SK-N-MC (cell line): ENCODE data around the gene PIK3R4.
A peak's percentile ranks its signal among the peaks of the same experiment; 100 is the strongest.

Experiments used
- DNase-seq: peaks from one replicate; pipeline ENCODE4 v3.0.0-alpha.2; 2011; ENCODE audit warnings: low read depth, low spot score
- H3K27ac ChIP-seq: fragments of 200-600 bp; sonication (generic); 2 replicates; pipeline ENCODE4 v1.5.1; 2016; ENCODE audit warnings: mixed run types
- H3K36me3 ChIP-seq: fragments of 200-600 bp; sonication (generic); 2 replicates; pipeline ENCODE4 v1.6.1; 2017; ENCODE audit warnings: antibody characterized with exemption, low read length, mixed read lengths; ENCODE audit not compliant: insufficient read depth
- H3K4me3 ChIP-seq: fragments of 200-600 bp; sonication (generic); 2 replicates; pipeline ENCODE4 v1.5.1; 2016
- H3K9ac ChIP-seq: fragments of 200-600 bp; sonication (generic); 2 replicates; pipeline ENCODE4 v1.8.0; 2017; ENCODE audit warnings: mixed run types, mixed read lengths; ENCODE audit not compliant: insufficient read length
- H3K9me3 ChIP-seq: fragments of 200-600 bp; sonication (generic); 2 replicates; pipeline ENCODE4 v1.6.1; 2017; ENCODE audit warnings: low read depth, mild to moderate bottlenecking, antibody characterized with exemption, low read length, moderate library complexity, mixed read lengths
- EZH2 ChIP-seq: fragments of 200-600 bp; sonication (generic); IDR thresholded peaks from one replicate; pipeline ENCODE4 v1.6.1; 2017; ENCODE audit warnings: antibody characterized with exemption
- FOXP2 ChIP-seq: optimal IDR thresholded peaks from 2 replicates; pipeline ENCODE3; 2011; ENCODE audit warnings: mild to moderate bottlenecking, moderate library complexity; ENCODE audit not compliant: insufficient read depth; ENCODE audit errors: extremely low read length, control extremely low read depth
- POLR2AphosphoS5 ChIP-seq: IDR thresholded peaks from 2 replicates; pipeline ENCODE4 v1.6.1; 2012; ENCODE audit warnings: mild to moderate bottlenecking, low read depth, low read length, borderline replicate concordance

The PIK3R4 gene

DNA sequence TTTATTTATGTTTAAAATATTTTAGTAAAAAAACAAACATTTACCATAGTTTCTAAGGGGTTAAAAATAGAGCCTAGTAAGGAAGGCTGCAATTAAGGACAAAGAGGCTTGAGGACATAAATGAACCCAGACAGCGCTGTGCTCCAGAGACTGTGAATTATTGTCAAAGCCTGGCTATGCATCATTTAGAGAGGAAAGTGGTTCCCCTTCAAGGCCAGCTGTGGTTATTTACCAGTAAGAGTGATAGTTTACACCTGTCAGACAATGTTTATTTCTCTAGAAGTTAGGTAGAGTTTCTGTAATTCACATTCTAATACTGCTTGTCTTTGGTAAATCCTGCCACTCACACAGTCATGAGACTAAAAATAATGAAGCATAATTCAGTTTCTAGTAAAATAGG lies 32.4 kb upstream of the PIK3R4 start:
- no peak overlapping the region for H3K4me3 ChIP-seq
- no peak for DNase-seq
- no peaks in the 10 kb centered on the region for H3K9me3 ChIP-seq
- no peak overlapping the region for H3K27ac ChIP-seq
- H3K9ac ChIP-seq = no peak overlapping the region
- H3K36me3 ChIP-seq = no peaks in the 10 kb centered on the region
- TF ChIP-seq POLR2AphosphoS5 (no peak), FOXP2 (no peak), EZH2 (no peak)

DNA sequence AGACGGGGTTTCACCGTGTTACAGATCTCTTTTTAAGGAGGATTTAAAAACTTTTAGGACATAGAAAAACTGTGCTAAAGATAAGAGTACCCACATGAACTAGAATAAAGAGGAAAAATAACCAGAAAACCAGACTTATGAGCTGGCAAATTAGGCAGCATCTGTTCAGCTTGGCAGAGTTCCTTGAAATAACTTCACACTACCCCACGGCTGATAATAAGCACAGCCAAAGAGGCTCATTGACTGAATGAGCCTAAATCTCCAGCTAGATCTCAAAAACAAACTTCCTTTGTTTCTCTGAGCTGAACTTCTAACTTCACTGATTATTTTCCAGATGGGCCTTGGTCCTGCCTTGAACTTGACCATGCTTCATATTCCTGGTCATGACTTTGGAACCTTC lies 26.7 kb upstream of the PIK3R4 start:
- H3K36me3 ChIP-seq = no peaks in the 10 kb centered on the region
- H3K9me3 ChIP-seq = no peaks in the 10 kb centered on the region
- TF ChIP-seq POLR2AphosphoS5 (no peak), EZH2 (no peak), FOXP2 (no peak)
- DNase-seq = no peak
- no peak overlapping the region for H3K27ac ChIP-seq
- no peak overlapping the region for H3K4me3 ChIP-seq
- H3K9ac ChIP-seq = no peak overlapping the region

DNA sequence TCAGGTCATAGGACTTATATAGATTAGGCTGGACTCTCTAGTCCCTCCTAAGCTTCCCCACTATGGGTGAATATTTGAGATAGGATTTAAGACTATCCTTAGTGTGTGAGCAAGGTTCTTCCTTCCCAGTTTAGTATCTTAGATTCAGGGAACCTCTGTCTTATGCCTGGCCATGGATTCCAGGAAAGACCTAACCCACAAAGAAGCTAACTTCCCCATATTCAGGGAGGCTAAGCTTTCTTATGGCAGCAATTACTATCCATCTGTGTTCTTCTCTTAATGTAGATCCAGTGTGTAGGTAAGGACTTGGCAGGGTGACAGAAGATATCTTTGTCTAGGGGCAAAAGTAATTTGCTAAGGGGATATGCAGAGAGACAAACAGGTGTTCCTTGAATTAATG lies 25.5 kb upstream of the PIK3R4 start:
- no peak for TF ChIP-seq FOXP2
- no peak for TF ChIP-seq EZH2
- TF ChIP-seq POLR2AphosphoS5 = no peak
- no peaks in the 10 kb centered on the region for H3K36me3 ChIP-seq
- H3K9me3 ChIP-seq = no peaks in the 10 kb centered on the region
- no peak overlapping the region for H3K9ac ChIP-seq
- no peak overlapping the region for H3K27ac ChIP-seq
- no peak overlapping the region for H3K4me3 ChIP-seq
- no peak for DNase-seq

DNA sequence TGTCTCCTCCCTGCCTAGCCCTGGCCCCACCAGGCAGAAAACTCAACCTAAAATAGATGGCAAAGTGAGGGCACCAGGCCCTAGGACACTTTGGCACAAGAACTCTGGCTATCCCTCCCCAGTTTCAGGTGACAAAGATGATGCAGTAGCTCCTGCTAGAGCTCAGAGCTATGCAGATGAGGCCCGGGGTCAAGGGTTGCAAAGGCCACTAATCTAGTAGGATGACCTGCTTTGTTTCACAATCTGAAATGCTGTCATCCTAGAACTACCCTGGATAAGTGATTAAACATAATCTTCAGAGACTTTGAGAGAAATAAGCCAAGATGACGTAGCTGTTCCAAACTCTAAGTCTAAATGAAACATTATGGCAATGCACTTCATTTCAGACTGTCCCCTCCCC lies 24.0 kb upstream of the PIK3R4 start:
- H3K36me3 ChIP-seq = no peaks in the 10 kb centered on the region
- H3K9me3 ChIP-seq = no peaks in the 10 kb centered on the region
- H3K9ac ChIP-seq = no peak overlapping the region
- DNase-seq = no peak
- no peak for TF ChIP-seq FOXP2
- TF ChIP-seq POLR2AphosphoS5 = no peak
- no peak for TF ChIP-seq EZH2
- H3K4me3 ChIP-seq = no peak overlapping the region
- no peak overlapping the region for H3K27ac ChIP-seq

DNA sequence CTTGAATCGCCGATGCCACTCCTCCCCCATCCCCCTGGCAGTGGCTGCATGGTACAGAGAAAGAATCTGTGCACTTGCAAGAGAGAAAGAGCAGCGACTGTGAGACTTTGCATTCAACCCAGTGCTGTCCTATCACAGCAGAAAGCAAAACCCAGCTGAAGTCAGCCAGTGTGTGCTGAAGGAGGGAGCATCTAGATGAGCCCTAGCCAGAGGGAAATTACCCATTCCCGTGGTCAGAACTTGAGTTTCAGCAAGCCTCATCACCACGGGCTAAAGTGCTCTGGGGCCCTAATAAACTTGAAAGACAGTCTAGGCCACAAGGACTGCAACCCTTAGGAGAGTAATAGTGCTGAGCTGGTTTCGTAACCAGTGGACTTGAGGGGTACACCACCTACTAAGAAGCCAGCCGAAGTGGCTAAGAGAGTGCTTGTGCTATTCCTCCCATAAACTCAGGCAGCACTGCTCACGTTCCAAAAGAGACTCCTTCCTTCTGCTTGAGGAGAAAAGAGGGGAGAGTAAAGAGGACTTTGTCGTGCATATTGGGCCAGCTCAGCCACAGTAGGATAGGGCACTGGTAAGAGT lies 15.2 kb upstream of the PIK3R4 start:
- Histone ChIP-seq H3K36me3 (no peaks in the 10 kb centered on the region), H3K4me3 (no peak overlapping the region), H3K9ac (no peak overlapping the region), H3K27ac (no peak overlapping the region), H3K9me3 (no peaks in the 10 kb centered on the region)
- TF ChIP-seq FOXP2 (no peak), POLR2AphosphoS5 (no peak), EZH2 (no peak)
- DNase-seq = no peak

DNA sequence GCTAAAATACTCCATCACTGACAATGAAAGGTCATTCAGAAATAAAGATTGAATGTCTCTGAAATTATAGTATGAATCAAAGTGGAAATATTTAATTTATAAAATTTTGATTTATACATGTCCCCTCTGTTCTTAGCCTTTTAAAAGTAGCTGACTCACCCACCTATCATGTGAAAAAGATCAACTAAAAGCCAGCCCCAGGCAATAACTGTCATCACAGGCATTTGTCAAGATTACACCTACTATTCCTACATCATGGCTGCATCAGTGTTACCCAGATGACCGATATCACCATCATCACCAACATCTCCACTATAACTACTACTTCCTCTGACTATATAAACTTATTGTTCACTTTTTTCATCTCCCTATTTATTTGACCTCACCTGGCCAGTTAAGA lies 14.3 kb upstream of the PIK3R4 start:
- Histone ChIP-seq H3K27ac (no peak overlapping the region), H3K36me3 (no peaks in the 10 kb centered on the region), H3K9me3 (no peaks in the 10 kb centered on the region), H3K9ac (no peak overlapping the region), H3K4me3 (no peak overlapping the region)
- TF ChIP-seq POLR2AphosphoS5 (no peak), FOXP2 (no peak), EZH2 (no peak)
- DNase-seq = no peak

DNA sequence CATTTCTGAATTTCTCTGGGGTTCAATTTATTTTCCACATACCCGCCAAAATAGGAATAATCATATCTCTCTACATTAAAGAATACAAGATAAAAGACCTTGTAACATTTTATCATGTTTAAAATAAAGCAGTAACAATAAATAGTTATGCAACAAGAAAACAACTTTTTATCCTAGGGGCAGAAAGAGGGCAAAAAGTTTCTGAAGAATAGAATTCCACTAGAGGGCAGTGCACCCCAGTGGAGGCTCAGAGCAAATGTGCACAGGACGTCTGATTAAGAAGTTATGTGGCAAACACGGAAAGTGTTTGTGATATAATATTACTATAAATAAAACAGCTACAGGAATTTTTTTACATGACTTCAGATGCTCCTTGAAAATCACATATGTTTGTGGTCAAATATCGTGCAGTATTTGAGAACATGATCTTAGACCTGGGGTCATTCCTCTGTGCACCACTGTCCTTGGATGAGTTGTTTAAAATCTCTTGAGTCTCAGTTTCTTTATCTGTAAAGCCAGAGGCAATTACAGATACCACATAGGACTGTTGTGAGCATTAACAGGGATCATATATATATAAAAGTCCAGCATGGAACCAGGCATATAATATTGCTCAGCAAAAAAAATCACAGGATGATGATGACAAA lies 13.2 kb upstream of the PIK3R4 start:
- DNase-seq = peak; percentile 78
- Histone ChIP-seq H3K36me3 (no peaks in the 10 kb centered on the region), H3K9ac (no peak overlapping the region), H3K27ac (peak overlapping the region; percentile 77), H3K9me3 (no peaks in the 10 kb centered on the region), H3K4me3 (peak overlapping the region; percentile 25)
- TF ChIP-seq FOXP2 (no peak), EZH2 (no peak), POLR2AphosphoS5 (no peak)

DNA sequence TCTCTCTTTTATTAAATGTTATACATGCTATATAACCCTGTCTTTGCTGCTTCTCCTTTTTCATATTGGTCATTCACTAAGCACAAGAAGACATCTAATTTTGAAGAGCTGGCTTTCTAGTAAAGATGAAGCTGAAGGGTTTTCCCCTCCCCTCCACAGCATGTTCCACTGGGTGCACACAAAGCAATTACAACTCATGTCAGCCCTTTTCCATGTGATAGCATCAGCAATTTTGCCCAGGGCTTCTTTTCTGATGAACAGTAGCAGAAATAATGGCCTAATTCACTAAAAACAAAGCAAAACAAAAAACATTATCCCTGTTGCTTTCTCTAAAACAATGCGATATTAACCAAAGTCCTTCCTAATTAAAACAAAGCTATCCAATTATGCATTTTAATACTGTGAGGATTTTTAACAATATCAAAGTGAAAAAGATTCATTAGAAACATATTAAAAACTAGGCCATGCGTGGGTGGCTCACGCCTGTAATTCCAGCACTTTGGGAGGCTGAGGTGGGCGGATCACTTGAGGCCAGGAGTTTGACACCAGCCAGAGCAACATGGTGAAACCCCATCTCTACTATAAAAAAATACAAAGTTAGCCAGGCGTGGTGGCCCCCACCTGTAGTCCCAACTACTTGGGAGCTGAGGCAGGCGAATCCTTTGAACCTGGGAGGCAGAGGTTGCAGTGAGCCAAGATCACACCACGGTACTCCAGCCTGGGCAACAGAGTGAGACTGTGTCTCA lies 12.2 kb upstream of the PIK3R4 start:
- Histone ChIP-seq H3K27ac (peak overlapping the region; percentile 77), H3K9ac (no peak overlapping the region), H3K36me3 (no peaks in the 10 kb centered on the region), H3K9me3 (no peaks in the 10 kb centered on the region), H3K4me3 (no peak overlapping the region)
- TF ChIP-seq EZH2 (no peak), FOXP2 (no peak), POLR2AphosphoS5 (no peak)
- no peak for DNase-seq

DNA sequence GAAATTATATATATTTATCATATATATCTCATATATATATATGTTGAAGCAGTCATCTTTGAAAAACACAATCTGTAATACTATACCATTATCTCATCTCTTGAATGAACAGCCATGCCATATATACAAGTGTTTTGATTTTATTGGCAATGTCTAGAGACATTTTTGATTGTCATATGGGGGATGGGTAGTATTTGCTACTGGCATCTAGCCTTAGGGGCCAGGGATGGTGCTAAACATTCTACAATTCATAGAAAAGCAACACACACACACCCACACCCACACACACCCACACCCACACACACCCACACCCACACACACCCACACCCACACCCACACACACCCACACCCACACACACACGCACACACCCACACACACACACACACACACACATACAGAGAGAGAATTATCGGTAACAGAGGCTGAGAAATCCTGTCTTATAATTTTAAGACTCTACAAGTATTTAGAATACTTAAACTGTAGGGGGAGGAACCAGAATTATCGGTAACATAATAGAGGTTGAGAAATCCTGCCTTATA lies 11.1 kb upstream of the PIK3R4 start:
- no peaks in the 10 kb centered on the region for H3K36me3 ChIP-seq
- H3K9me3 ChIP-seq = no peaks in the 10 kb centered on the region
- no peak overlapping the region for H3K9ac ChIP-seq
- DNase-seq = no peak
- no peak overlapping the region for H3K4me3 ChIP-seq
- no peak overlapping the region for H3K27ac ChIP-seq
- TF ChIP-seq EZH2 = no peak
- no peak for TF ChIP-seq FOXP2
- TF ChIP-seq POLR2AphosphoS5 = no peak
